ENCODE results near the gene CENPVL1. TPM values are rescaled to one million over a fixed set of nuclear protein-coding genes. Genes with fewer than 3 reads are reported as not detected.
"Not testable (repeated sequence)": the region's sequence is repeated elsewhere in the genome, so short reads cannot be mapped to it uniquely, and the experiment has no call there.

CENPVL1 gene
- total RNA-seq (2014; rRNA removed; shearing (Covaris generic)): not detected in 2 replicates
- not detected in 2 replicates for polyA plus RNA-seq (2015; cell fraction: cytosol; rRNA removed)
- not detected in 2 replicates for polyA plus RNA-seq (2015; cell fraction: nucleus; rRNA removed)

- DNase-seq (ENCODE audit: low read depth): not testable (repeated sequence)
Measured at GRCh38 chrX:51710277-51711164, at the start of gene CENPVL1. Gene CENPVL1 (plus strand): TSS chrX:51710512. CDS start chrX:51710512, 0 bp downstream.

- DNase-seq (ENCODE audit: low read depth): no peak
Measured at GRCh38 chrX:51665981-51666380, 44.3 kb upstream of the CENPVL1 start.

GRCh38 chrX:51679689-51680433, 30.5 kb upstream of the CENPVL1 start:
- not testable (repeated sequence) for DNase-seq (ENCODE audit: low read depth)

GRCh38 chrX:51681808-51682719, 28.2 kb upstream of the CENPVL1 start:
- DNase-seq (ENCODE audit: low read depth): not testable (repeated sequence)

- not testable (repeated sequence) for DNase-seq (ENCODE audit: low read depth)
Measured at GRCh38 chrX:51682720-51683062, 27.6 kb upstream of the CENPVL1 start, which contains the start of gene CENPVL2. Gene CENPVL2 (minus strand): TSS chrX:51682831. CDS start chrX:51682831, 0 bp downstream.

GRCh38 chrX:51694254-51694653, 16.1 kb upstream of the CENPVL1 start:
- DNase-seq (ENCODE audit: low read depth): no peak

- DNase-seq (ENCODE audit: low read depth): no peak
Measured at GRCh38 chrX:51697397-51697796, 12.9 kb upstream of the CENPVL1 start.

GRCh38 chrX:51712943-51713647, 2.8 kb downstream of the CENPVL1 start:
- not testable (repeated sequence) for DNase-seq (ENCODE audit: low read depth)

- DNase-seq (ENCODE audit: low read depth): no peak
Measured at GRCh38 chrX:51728202-51728601, 17.9 kb downstream of the CENPVL1 start.

GRCh38 chrX:51737091-51737490, 26.8 kb downstream of the CENPVL1 start:
- DNase-seq (ENCODE audit: low read depth): no peak

- no peak for DNase-seq (ENCODE audit: low read depth)
Measured at GRCh38 chrX:51742586-51742985, 32.3 kb downstream of the CENPVL1 start.

- DNase-seq (ENCODE audit: low read depth): peak; percentile 60
Measured at GRCh38 chrX:51743179-51743957, 33.1 kb downstream of the CENPVL1 start, which contains the start of gene GSPT2. Gene GSPT2 (plus strand): TSS chrX:51743442. CDS start chrX:51743627, 185 bp downstream.

GRCh38 chrX:51747671-51748070, 37.4 kb downstream of the CENPVL1 start:
- no peak for DNase-seq (ENCODE audit: low read depth)

GRCh38 chrX:51759055-51759839, 48.9 kb downstream of the CENPVL1 start:
- no peak for DNase-seq (ENCODE audit: low read depth)

GRCh38 chrX:51760657-51761056, 50.3 kb downstream of the CENPVL1 start:
- DNase-seq (ENCODE audit: low read depth): no peak
